Esophagus muscularis mucosa (tissue), 4 donors: Measurements from ENCODE around the gene ADNP. TPM values are rescaled to one million over a fixed set of nuclear protein-coding genes. Genes with fewer than 3 reads are reported as not detected.
"Not testable (repeated sequence)": the region's sequence is repeated elsewhere in the genome, so short reads cannot be mapped to it uniquely, and the experiment has no call there.

ENCODE experiments used
- DNase-seq: peaks from one replicate; pipeline ENCODE4 v3.0.0-alpha.2; 2017; ENCODE audit errors: extremely low spot score
- H3K27ac ChIP-seq, 4 donors: fragments of 200-600 bp; sonication (generic); replicated peaks in 1 of 4; 1 replicate in 3 of 4; 2 replicates in 1 of 4; pipeline ENCODE4 v1.5.1; 2016 to 2019; ENCODE audit warnings: mild to moderate bottlenecking in 1 of 4
- H3K27me3 ChIP-seq, 4 donors: fragments of 200-600 bp; sonication (generic); one replicate each; pipeline versions ENCODE4 v1.5.1 to v1.6.0; 2016 to 2019
- H3K36me3 ChIP-seq, 4 donors: fragments of 200-600 bp; sonication (generic); one replicate each; pipeline ENCODE4 v1.5.1; 2016 to 2019
- H3K4me1 ChIP-seq, 4 donors: fragments of 200-600 bp; sonication (generic); one replicate each; pipeline ENCODE4 v1.5.1; 2016 to 2019
- H3K4me3 ChIP-seq, 4 donors: fragments of 200-600 bp; sonication (generic); 1 replicate in 2 of 4; 2 replicates in 2 of 4; pipeline ENCODE4 v1.5.1; 2016 to 2019; ENCODE audit warnings: mild to moderate bottlenecking in 4 of 4, moderate library complexity in 1 of 4
- H3K9me3 ChIP-seq, 4 donors: fragments of 200-600 bp; sonication (generic); 1 replicate in 3 of 4; 2 replicates in 1 of 4; pipeline ENCODE4 v1.5.1; 2016 to 2019
- CTCF ChIP-seq, 3 experiments: fragments of 200-600 bp in 2 of 3; fragments of 450-650 bp in 1 of 3; sonication (generic) in 2 of 3; IDR thresholded peaks; one replicate each; pipeline ENCODE4 v1.5.1; 2017 to 2019; ENCODE audit warnings: antibody characterized with exemption in 3 of 3, mild to moderate bottlenecking in 2 of 3, moderate library complexity in 1 of 3
- EP300 ChIP-seq: sonication (generic); formaldehyde crosslinking; IDR thresholded peaks from one replicate; pipeline ENCODE4 v1.6.1; 2017; ENCODE audit warnings: antibody characterized with exemption
- POLR2A ChIP-seq: fragments of 450-650 bp; IDR thresholded peaks from one replicate; pipeline ENCODE4 v1.6.1; 2017; ENCODE audit warnings: antibody characterized with exemption, moderate library complexity, mild to moderate bottlenecking, low read depth
- POLR2AphosphoS5 ChIP-seq, 2 donors: sonication (generic); formaldehyde crosslinking; IDR thresholded peaks; one replicate each; pipeline ENCODE4 v1.6.1; 2017; ENCODE audit warnings: antibody characterized with exemption in 2 of 2
- WGBS: methylation state at CpG from one replicate; pipeline ENCODE4 v1.1.5; 2018; 5-methylcytosine and 5-hydroxymethylcytosine counted together
- intact Hi-C: fragments of 100-400 bp; cut with DNase I; formaldehyde crosslinking; loops from one replicate; pipeline ENCODE4 v1.15.1; 2023
- total RNA-seq, 4 donors: library from RNA; depleted of rRNA; stranded (reverse); fragments of >200 nt; gene quantifications; one replicate each; pipeline versions ENCODE4 v1.1.0 to v1.2.1, GENCODE V29; 2016

The ADNP gene
- total RNA-seq, 4 donors from 2014 or later = 39.1 to 59.8 (median 48.2) TPM

GRCh38 chr20:50886184-50886790, 45.0 kb downstream of the ADNP start:
- intact Hi-C loops = no loop called here
- H3K4me1 ChIP-seq = no peaks in the 10 kb centered on the region
- no peaks in the 10 kb centered on the region for H3K27me3 ChIP-seq
- peaks cover 11 to 38% (median 21%) of the 10 kb centered on the region in 4 donors for H3K36me3 ChIP-seq
- no peak overlapping the region for H3K4me3 ChIP-seq
- WGBS = 87% methylated on average over 12 of the region's 12 CpGs
- TF ChIP-seq POLR2AphosphoS5 (IDR thresholded peaks at IDR 0.05) (no peak), EP300 (no peak), POLR2A (no peak), CTCF (IDR thresholded peaks at IDR 0.05) (no peak)
- H3K27ac ChIP-seq = no peak overlapping the region
- DNase-seq = no peak
- no peaks in the 10 kb centered on the region for H3K9me3 ChIP-seq

DNA sequence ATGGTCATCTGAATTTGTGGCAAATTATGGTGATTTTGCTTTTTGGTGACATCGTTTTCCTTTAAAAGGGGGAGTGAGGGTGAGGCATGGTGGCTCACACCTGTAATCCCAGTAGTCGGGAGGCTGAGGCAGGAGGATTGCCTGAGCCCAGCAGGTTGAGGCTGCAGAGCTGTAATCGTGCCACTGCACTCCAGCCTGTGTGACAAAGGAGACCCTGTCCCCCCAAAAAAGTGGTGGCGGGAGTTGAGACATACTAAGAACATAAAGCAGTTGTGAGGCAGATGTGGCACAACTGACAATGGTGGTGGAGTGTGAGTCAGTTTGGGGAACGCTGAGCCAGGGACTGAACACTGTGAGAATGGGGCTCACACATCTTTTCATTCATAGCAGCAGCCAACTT, 45.5 kb downstream of the ADNP start:
- no peak for DNase-seq

DNA sequence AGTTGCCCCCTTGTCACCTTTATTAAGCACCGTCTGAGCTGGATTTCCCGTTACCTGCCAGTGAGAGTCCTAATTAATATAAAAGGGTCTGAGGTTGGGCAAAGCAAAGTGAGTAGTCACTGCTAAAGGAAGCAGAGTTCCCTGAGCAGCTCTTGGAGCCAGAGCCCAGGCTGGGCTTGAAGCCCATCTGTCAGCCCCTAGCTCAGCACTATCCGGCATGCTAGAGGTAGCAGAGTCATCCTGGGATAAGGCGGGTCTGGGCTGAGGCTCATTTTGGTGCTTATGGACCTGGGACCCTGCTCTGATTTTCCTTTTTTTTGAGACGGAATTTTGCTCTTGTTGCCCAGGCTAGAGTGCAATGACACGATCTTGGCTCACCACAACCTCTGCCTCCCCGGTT, 46.2 kb downstream of the ADNP start:
- Histone ChIP-seq H3K27ac (no peak overlapping the region), H3K36me3 (peaks cover 5 to 28% (median 12%) of the 10 kb centered on the region in 4 donors), H3K9me3 (no peaks in the 10 kb centered on the region), H3K27me3 (no peaks in the 10 kb centered on the region), H3K4me1 (no peaks in the 10 kb centered on the region), H3K4me3 (no peak overlapping the region)
- TF ChIP-seq CTCF (IDR thresholded peaks at IDR 0.05) (no peak), POLR2A (no peak), POLR2AphosphoS5 (IDR thresholded peaks at IDR 0.05) (no peak), EP300 (no peak)
- intact Hi-C loops = no loop called here
- no peak for DNase-seq
- WGBS = 72% methylated on average over 7 of the region's 7 CpGs

More for the DNA sequence above, 45.5 kb downstream of the ADNP start:
- Histone ChIP-seq H3K27me3 (no peaks in the 10 kb centered on the region), H3K9me3 (no peaks in the 10 kb centered on the region), H3K4me3 (no peak overlapping the region), H3K4me1 (no peaks in the 10 kb centered on the region), H3K27ac (no peak overlapping the region), H3K36me3 (peaks cover 6 to 33% (median 16%) of the 10 kb centered on the region in 4 donors)
- intact Hi-C loops = no loop called here
- TF ChIP-seq EP300 (no peak), CTCF (IDR thresholded peaks at IDR 0.05) (no peak), POLR2A (no peak), POLR2AphosphoS5 (IDR thresholded peaks at IDR 0.05) (no peak)
- WGBS = 95% methylated on average over 5 of the region's 5 CpGs

- H3K27ac ChIP-seq = no peak overlapping the region
- no peaks in the 10 kb centered on the region for H3K27me3 ChIP-seq
- H3K9me3 ChIP-seq = no peaks in the 10 kb centered on the region
- H3K4me1 ChIP-seq = no peaks in the 10 kb centered on the region
- no peak overlapping the region for H3K4me3 ChIP-seq
- no peak for DNase-seq
- TF ChIP-seq CTCF (IDR thresholded peaks at IDR 0.05) (no peak), POLR2A (no peak), EP300 (no peak), POLR2AphosphoS5 (IDR thresholded peaks at IDR 0.05) (no peak)
- peaks cover 0 to 15% (median 3%) of the 10 kb centered on the region in 4 donors for H3K36me3 ChIP-seq
- WGBS = 85% methylated on average over 11 of the region's 11 CpGs
- intact Hi-C loops = no loop called here
These were observed 47.4 kb downstream of the ADNP start for GRCh38 chr20:50883856-50884255.

DNA sequence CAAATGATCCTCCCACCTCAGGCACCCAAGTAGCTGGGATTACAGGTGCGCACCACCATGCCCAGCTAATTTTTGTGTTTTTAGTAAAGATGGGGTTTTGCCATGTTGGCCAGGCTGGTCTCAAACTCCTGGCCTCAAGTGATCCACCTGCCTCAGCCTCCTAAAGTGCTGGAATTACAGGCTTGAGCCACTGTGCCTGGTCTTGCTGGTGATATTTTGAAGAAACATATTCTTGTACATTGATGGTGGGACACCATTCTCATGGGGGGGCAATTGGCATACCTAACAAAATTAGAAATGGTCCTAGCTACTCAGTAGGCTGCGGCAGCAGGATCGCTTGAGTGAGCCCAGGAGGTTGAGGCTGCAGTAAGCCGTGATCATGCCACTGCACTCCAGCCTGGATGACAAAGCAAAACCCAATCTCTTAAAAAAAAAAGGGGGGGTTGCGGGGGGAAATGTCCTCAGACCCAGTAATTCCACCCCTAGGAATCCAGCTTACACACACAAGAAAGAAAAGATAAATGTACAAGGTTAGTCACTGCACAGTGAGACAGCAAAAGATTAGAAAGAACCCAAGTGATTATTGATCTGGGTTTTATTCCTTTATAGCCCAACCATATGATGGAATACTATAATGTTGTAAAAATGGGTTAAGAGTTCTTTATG, 49.3 kb downstream of the ADNP start:
- H3K27me3 ChIP-seq, H3K4me3 ChIP-seq, DNase-seq, H3K36me3 ChIP-seq, H3K4me1 ChIP-seq, H3K9me3 ChIP-seq, H3K27ac ChIP-seq, intact Hi-C loops: not testable (repeated sequence)
- 90% methylated on average over 5 of the region's 5 CpGs for WGBS
